IMR-90 (cell line): Measurements from ENCODE around the gene ZBTB40.

ENCODE experiments used
- BHLHE40 ChIP-seq: fragments of 150-350 bp; IDR thresholded peaks from 2 replicates; pipeline ENCODE4 v1.6.1; 2016; ENCODE audit warnings: mild to moderate bottlenecking, low read depth, low read length
- CTCF ChIP-seq: conservative IDR thresholded peaks from 2 replicates; pipeline ENCODE4 v1.5.1; 2012; ENCODE audit warnings: mild to moderate bottlenecking, low read depth, low read length, improper control_type of control experiment
- ELK1 ChIP-seq: fragments of 150-350 bp; IDR thresholded peaks from 2 replicates; pipeline ENCODE4 v1.6.1; 2016; ENCODE audit warnings: low read depth, mild to moderate bottlenecking, low read length, moderate library complexity, borderline replicate concordance
- MAFK ChIP-seq: IDR thresholded peaks from 2 replicates; pipeline ENCODE4 v1.6.1; 2012; ENCODE audit warnings: low read depth, low read length, improper control_type of control experiment
- RCOR1 ChIP-seq: IDR thresholded peaks from 2 replicates; pipeline ENCODE4 v1.6.1; 2012; ENCODE audit warnings: mild to moderate bottlenecking, low read length, improper control_type of control experiment; ENCODE audit not compliant: insufficient replicate concordance
- RFX5 ChIP-seq: IDR thresholded peaks from 2 replicates; pipeline ENCODE4 v1.8.0; 2012; ENCODE audit warnings: low read depth, mild to moderate bottlenecking, low read length, moderate library complexity

- TF ChIP-seq RCOR1 (no peak), ELK1 (no peak), CTCF (no peak), BHLHE40 (no peak), RFX5 (no peak), MAFK (no peak)
Measured at GRCh38 chr1:22527555-22528296, 76.1 kb downstream of the ZBTB40 start.
